Stimulated activated naive CD8-positive, alpha-beta T cell treated with anti-CD3 and anti-CD28 coated beads, Interleukin-15, Interleukin-2, amounts not matched to agents 100 U/mL and 50 U/mL, for 24 hours (primary cell): ENCODE results near the gene LEKR1.
"Not testable (repeated sequence)": the region's sequence is repeated elsewhere in the genome, so short reads cannot be mapped to it uniquely, and the experiment has no call there.

Experiments used
- ATAC-seq: fragments of 150-1000 bp; cut with Tn5 transposase; one replicate; pipeline ENCODE4 v1.10.0; 2021
- DNase-seq: peaks from one replicate; pipeline ENCODE4 v3.0.0; 2021

The LEKR1 gene

GRCh38 chr3:156837115-156837514 is 11.0 kb downstream of the LEKR1 start:
- no peak for ATAC-seq
- no peak for DNase-seq

GRCh38 chr3:156838035-156838434 is 11.9 kb downstream of the LEKR1 start:
- ATAC-seq: no peak
- DNase-seq: no peak

GRCh38 chr3:156840826-156841689 is 14.9 kb downstream of the LEKR1 start:
- ATAC-seq (no peak), DNase-seq (no peak)

GRCh38 chr3:156843071-156843808 is 17.1 kb downstream of the LEKR1 start:
- no peak for DNase-seq
- ATAC-seq: no peak

GRCh38 chr3:156847752-156848448 is 21.7 kb downstream of the LEKR1 start:
- no peak for DNase-seq
- ATAC-seq: no peak

- DNase-seq: no peak
- ATAC-seq: no peak
These were observed 33.4 kb downstream of the LEKR1 start for GRCh38 chr3:156859578-156859977.

GRCh38 chr3:156860873-156861272 is 34.7 kb downstream of the LEKR1 start:
- DNase-seq (no peak), ATAC-seq (no peak)

- DNase-seq: no peak
These were observed 36.2 kb downstream of the LEKR1 start for GRCh38 chr3:156862338-156862737.

GRCh38 chr3:156865732-156866131 is 39.6 kb downstream of the LEKR1 start:
- DNase-seq: no peak
- ATAC-seq: no peak

More at GRCh38 chr3:156862338-156862737, 36.2 kb downstream of the LEKR1 start:
- ATAC-seq: no peak

GRCh38 chr3:156867174-156867573 is 41.0 kb downstream of the LEKR1 start:
- DNase-seq: no peak
- ATAC-seq: no peak

- no peak for ATAC-seq
These were observed 41.8 kb downstream of the LEKR1 start for GRCh38 chr3:156867920-156868319.

GRCh38 chr3:156873906-156874305 is 47.8 kb downstream of the LEKR1 start:
- no peak for ATAC-seq

More at GRCh38 chr3:156867920-156868319, 41.8 kb downstream of the LEKR1 start:
- no peak for DNase-seq

GRCh38 chr3:156879491-156879890 is 53.3 kb downstream of the LEKR1 start:
- ATAC-seq, DNase-seq: not testable (repeated sequence)

More at GRCh38 chr3:156873906-156874305, 47.8 kb downstream of the LEKR1 start:
- no peak for DNase-seq

- no peak for ATAC-seq
- no peak for DNase-seq
These were observed 59.6 kb downstream of the LEKR1 start for GRCh38 chr3:156885761-156886160.

GRCh38 chr3:156888176-156888575 is 62.0 kb downstream of the LEKR1 start:
- ATAC-seq: no peak
- DNase-seq: no peak

- DNase-seq (no peak), ATAC-seq (no peak)
These were observed 62.4 kb downstream of the LEKR1 start for GRCh38 chr3:156888576-156888975.

GRCh38 chr3:156892701-156893100 is 66.5 kb downstream of the LEKR1 start:
- ATAC-seq: no peak
- no peak for DNase-seq

- ATAC-seq, DNase-seq: not testable (repeated sequence)
These were observed 69.2 kb downstream of the LEKR1 start for GRCh38 chr3:156895374-156895773.

GRCh38 chr3:156897851-156898250 is 71.7 kb downstream of the LEKR1 start:
- not testable (repeated sequence) for DNase-seq, ATAC-seq

- DNase-seq: no peak
- ATAC-seq: no peak
These were observed 72.2 kb downstream of the LEKR1 start for GRCh38 chr3:156898296-156898880.

- no peak for DNase-seq
- ATAC-seq: no peak
These were observed 73.8 kb downstream of the LEKR1 start for GRCh38 chr3:156899951-156900350.

GRCh38 chr3:156902916-156903315 is 76.8 kb downstream of the LEKR1 start:
- no peak for DNase-seq
- no peak for ATAC-seq
